ENCODE measurements around the gene FOXQ1. TPM values are rescaled to one million over a fixed set of nuclear protein-coding genes. Genes with fewer than 3 reads are reported as not detected.

The FOXQ1 gene
- total RNA-seq, 1 donor from 2014 or later = 6.4 TPM

DNA sequence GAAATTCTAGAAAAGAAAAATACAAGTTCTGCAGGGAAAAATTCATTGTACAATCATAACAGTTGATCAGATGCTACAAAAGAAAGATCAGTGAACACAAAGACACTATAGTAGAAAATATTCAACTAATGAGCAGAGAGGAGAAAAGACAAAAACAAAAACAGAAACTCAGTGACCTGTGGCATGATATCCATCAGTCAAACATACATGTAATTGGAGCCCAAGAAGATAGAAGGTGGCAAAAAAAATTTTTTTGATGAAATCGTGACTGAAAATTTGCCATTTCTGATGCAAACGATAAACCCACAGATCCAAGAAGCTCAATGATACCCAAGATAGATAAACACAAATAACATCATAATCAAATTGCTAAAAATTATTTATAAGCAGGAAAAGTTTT is 13.1 kb upstream of the FOXQ1 start:
- H3K27ac ChIP-seq = no peak overlapping the region
- no peak for DNase-seq (ENCODE audit: extremely low spot score in 2 of 2)
- no peaks in the 10 kb centered on the region for H3K36me3 ChIP-seq

DNA sequence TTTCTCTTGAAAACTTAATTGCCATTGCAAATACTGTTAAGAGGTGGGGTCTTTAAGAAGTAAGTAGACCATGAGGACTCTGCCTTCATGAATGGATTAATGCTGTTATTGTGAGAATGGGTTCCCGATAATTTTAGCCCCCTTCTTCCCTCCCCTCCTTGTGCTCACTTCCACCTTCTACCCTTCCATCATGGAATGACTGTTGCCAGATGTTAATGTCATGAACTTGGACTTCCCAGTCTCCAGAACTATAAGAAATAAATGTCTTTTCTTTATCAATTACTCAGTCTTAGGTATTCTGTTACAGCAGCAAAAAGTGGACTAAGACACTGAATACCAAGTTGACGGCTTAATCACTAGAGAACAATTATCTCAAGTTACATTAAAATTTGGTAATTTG is 5.8 kb upstream of the FOXQ1 start:
- no peak overlapping the region for H3K4me3 ChIP-seq
- H3K4me1 ChIP-seq = peaks cover 6% of the 10 kb centered on the region
- TF ChIP-seq POLR2AphosphoS5 (IDR thresholded peaks at IDR 0.05; ENCODE audit: insufficient read depth in 1 of 2, low read depth in 1 of 2) = no peak
- TF ChIP-seq, protein P1, sequence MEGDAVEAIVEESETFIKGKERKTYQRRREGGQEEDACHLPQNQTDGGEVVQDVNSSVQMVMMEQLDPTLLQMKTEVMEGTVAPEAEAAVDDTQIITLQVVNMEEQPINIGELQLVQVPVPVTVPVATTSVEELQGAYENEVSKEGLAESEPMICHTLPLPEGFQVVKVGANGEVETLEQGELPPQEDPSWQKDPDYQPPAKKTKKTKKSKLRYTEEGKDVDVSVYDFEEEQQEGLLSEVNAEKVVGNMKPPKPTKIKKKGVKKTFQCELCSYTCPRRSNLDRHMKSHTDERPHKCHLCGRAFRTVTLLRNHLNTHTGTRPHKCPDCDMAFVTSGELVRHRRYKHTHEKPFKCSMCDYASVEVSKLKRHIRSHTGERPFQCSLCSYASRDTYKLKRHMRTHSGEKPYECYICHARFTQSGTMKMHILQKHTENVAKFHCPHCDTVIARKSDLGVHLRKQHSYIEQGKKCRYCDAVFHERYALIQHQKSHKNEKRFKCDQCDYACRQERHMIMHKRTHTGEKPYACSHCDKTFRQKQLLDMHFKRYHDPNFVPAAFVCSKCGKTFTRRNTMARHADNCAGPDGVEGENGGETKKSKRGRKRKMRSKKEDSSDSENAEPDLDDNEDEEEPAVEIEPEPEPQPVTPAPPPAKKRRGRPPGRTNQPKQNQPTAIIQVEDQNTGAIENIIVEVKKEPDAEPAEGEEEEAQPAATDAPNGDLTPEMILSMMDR (IDR thresholded peaks at IDR 0.05) = no peak
- no peaks in the 10 kb centered on the region for H3K9me3 ChIP-seq
- H3K27me3 ChIP-seq = no peaks in the 10 kb centered on the region
- H3K27ac ChIP-seq = no peak overlapping the region
- intact Hi-C loops (cut with DNase I) = no loop called here
- DNase-seq (ENCODE audit: extremely low spot score in 2 of 2) = no peak
- H3K36me3 ChIP-seq = no peaks in the 10 kb centered on the region

More for the DNA sequence above, 13.1 kb upstream of the FOXQ1 start:
- Histone ChIP-seq H3K9me3 (no peaks in the 10 kb centered on the region), H3K4me1 (peaks cover 6% of the 10 kb centered on the region), H3K27me3 (no peaks in the 10 kb centered on the region), H3K4me3 (no peak overlapping the region)
- intact Hi-C loops (cut with DNase I) = no loop called here
- TF ChIP-seq, protein P1 (IDR thresholded peaks at IDR 0.05) = no peak
- no peak for TF ChIP-seq POLR2AphosphoS5 (IDR thresholded peaks at IDR 0.05; ENCODE audit: insufficient read depth in 1 of 2, low read depth in 1 of 2)
- TF ChIP-seq POLR2A (IDR thresholded peaks at IDR 0.05) = no peak

GRCh38 chr6:1309366-1309765 is 2.5 kb upstream of the FOXQ1 start:
- H3K36me3 ChIP-seq = no peaks in the 10 kb centered on the region
- H3K9me3 ChIP-seq = no peaks in the 10 kb centered on the region
- no peak overlapping the region for H3K27ac ChIP-seq
- intact Hi-C loops (cut with DNase I) = no loop called here
- peaks cover 20% of the 10 kb centered on the region for H3K4me1 ChIP-seq
- H3K27me3 ChIP-seq = no peaks in the 10 kb centered on the region
- DNase-seq (ENCODE audit: extremely low spot score in 2 of 2) = no peak
- TF ChIP-seq, protein P1 (IDR thresholded peaks at IDR 0.05) = no peak
- no peak overlapping the region for H3K4me3 ChIP-seq

- DNase-seq (ENCODE audit: extremely low spot score in 2 of 2) = no peak
- intact Hi-C loops (cut with DNase I) = no loop called here
- Histone ChIP-seq H3K9me3 (no peaks in the 10 kb centered on the region), H3K27ac (no peak overlapping the region), H3K4me1 (peaks cover 32% of the 10 kb centered on the region), H3K36me3 (no peaks in the 10 kb centered on the region), H3K27me3 (no peaks in the 10 kb centered on the region), H3K4me3 (peak overlapping the region; percentile 40 to 43)
- TF ChIP-seq POLR2A (IDR thresholded peaks at IDR 0.05) (no peak), POLR2AphosphoS5 (IDR thresholded peaks at IDR 0.05; ENCODE audit: insufficient read depth in 1 of 2, low read depth in 1 of 2) (no peak)
- TF ChIP-seq, protein P1 (IDR thresholded peaks at IDR 0.05) = no peak
Measured at GRCh38 chr6:1310628-1311399, 1.1 kb upstream of the FOXQ1 start.

- no peaks in the 10 kb centered on the region for H3K9me3 ChIP-seq
- no peak for DNase-seq (ENCODE audit: extremely low spot score in 2 of 2)
- no peaks in the 10 kb centered on the region for H3K36me3 ChIP-seq
- peaks cover 41% of the 10 kb centered on the region for H3K4me1 ChIP-seq
- TF ChIP-seq, protein P1 (IDR thresholded peaks at IDR 0.05) = no peak
- peak in 1 of 2 donors; percentile 8 for TF ChIP-seq POLR2AphosphoS5 (IDR thresholded peaks at IDR 0.05; ENCODE audit: insufficient read depth in 1 of 2, low read depth in 1 of 2)
- peak overlapping the region; percentile 40 to 43 for H3K4me3 ChIP-seq
- intact Hi-C loops (cut with DNase I) = no loop called here
- peak overlapping the region; percentile 65 for H3K27ac ChIP-seq
- no peaks in the 10 kb centered on the region for H3K27me3 ChIP-seq
Measured at GRCh38 chr6:1312203-1312472, 240 bp downstream of the FOXQ1 start.
